ENCODE measurements around the gene SGMS2.

GRCh38 chr4:107893171-107894137 is 68.7 kb downstream of the SGMS2 start:
- TF ChIP-seq NFIC (IDR thresholded peaks at IDR 0.05; ENCODE audit: low read depth, low read length) = no peak
- no peak for TF ChIP-seq CTCF (IDR thresholded peaks at IDR 0.05 in 2 of 3, conservative IDR thresholded peaks at IDR 0.05 in 1 of 3; ENCODE audit: control insufficient read depth in 2 of 3, extremely low read depth in 1 of 3, insufficient read depth in 1 of 3, low read depth in 3 of 3, low read length in 3 of 3)
